ENCODE data around the gene SCYGR6.

SCYGR6 gene

GRCh38 chr2:227724394-227725039 is at the start of gene SCYGR6:
TSS of gene SCYGR6 (minus strand) at chr2:227724757. CDS start at chr2:227724757, 0 bp downstream.
- no peak for DNase-seq (ENCODE audit: low spot score)
- in situ Hi-C loops (cut with MboI; ENCODE audit: low sequenced_read_pairs, unreplicated experiment): no loop called here
- no peak for TF ChIP-seq CTCF (IDR thresholded peaks at IDR 0.05; ENCODE audit: borderline replicate concordance, control extremely low read depth, extremely low read depth, insufficient read depth, missing control alignments)

- TF ChIP-seq CTCF (IDR thresholded peaks at IDR 0.05; ENCODE audit: borderline replicate concordance, control extremely low read depth, extremely low read depth, insufficient read depth, missing control alignments): peak; percentile 17
- in situ Hi-C loops (cut with MboI; ENCODE audit: low sequenced_read_pairs, unreplicated experiment): loop anchor here (10.0 to 25.0 kb wide), 2 partner anchors 81 to 637 kb away; no protein-coding TSS in a partner anchor
These were observed 49.6 kb upstream of the SCYGR6 start for GRCh38 chr2:227774011-227774624.

GRCh38 chr2:227772932-227773331 is 48.4 kb upstream of the SCYGR6 start:
- in situ Hi-C loops (cut with MboI; ENCODE audit: low sequenced_read_pairs, unreplicated experiment): loop anchor here (10.0 to 25.0 kb wide), 2 partner anchors 82 to 636 kb away; no protein-coding TSS in a partner anchor
- no peak for TF ChIP-seq CTCF (IDR thresholded peaks at IDR 0.05; ENCODE audit: borderline replicate concordance, control extremely low read depth, extremely low read depth, insufficient read depth, missing control alignments)
- DNase-seq (ENCODE audit: low spot score): no peak

More at GRCh38 chr2:227774011-227774624, 49.6 kb upstream of the SCYGR6 start:
- peak; percentile 51 for DNase-seq (ENCODE audit: low spot score)

- in situ Hi-C loops (cut with MboI; ENCODE audit: low sequenced_read_pairs, unreplicated experiment): loop anchor here (10.0 to 25.0 kb wide), 2 partner anchors 83 to 635 kb away; no protein-coding TSS in a partner anchor
- no peak for DNase-seq (ENCODE audit: low spot score)
- TF ChIP-seq CTCF (IDR thresholded peaks at IDR 0.05; ENCODE audit: borderline replicate concordance, control extremely low read depth, extremely low read depth, insufficient read depth, missing control alignments): no peak
These were observed 47.7 kb upstream of the SCYGR6 start for GRCh38 chr2:227772197-227772661.

GRCh38 chr2:227767830-227768229 is 43.3 kb upstream of the SCYGR6 start:
- DNase-seq (ENCODE audit: low spot score): no peak
- in situ Hi-C loops (cut with MboI; ENCODE audit: low sequenced_read_pairs, unreplicated experiment): loop anchor here (10.0 to 25.0 kb wide), 2 partner anchors 363 to 631 kb away; no protein-coding TSS in a partner anchor
- TF ChIP-seq CTCF (IDR thresholded peaks at IDR 0.05; ENCODE audit: borderline replicate concordance, control extremely low read depth, extremely low read depth, insufficient read depth, missing control alignments): no peak

- DNase-seq (ENCODE audit: low spot score): peak; percentile 80
- peak; percentile 69 for TF ChIP-seq CTCF (IDR thresholded peaks at IDR 0.05; ENCODE audit: borderline replicate concordance, control extremely low read depth, extremely low read depth, insufficient read depth, missing control alignments)
- in situ Hi-C loops (cut with MboI; ENCODE audit: low sequenced_read_pairs, unreplicated experiment): loop anchor here (10.0 to 25.0 kb wide), 2 partner anchors 362 to 629 kb away; no protein-coding TSS in a partner anchor
These were observed 41.9 kb upstream of the SCYGR6 start for GRCh38 chr2:227766373-227766883.
